ENCODE results near the gene TPSG1. TPM values are rescaled to one million over a fixed set of nuclear protein-coding genes. Genes with fewer than 3 reads are reported as not detected.

Gene TPSG1
- total and polyA plus RNA-seq, 12 donors: 0.06 to 0.37 TPM; not detected in 10

DNA sequence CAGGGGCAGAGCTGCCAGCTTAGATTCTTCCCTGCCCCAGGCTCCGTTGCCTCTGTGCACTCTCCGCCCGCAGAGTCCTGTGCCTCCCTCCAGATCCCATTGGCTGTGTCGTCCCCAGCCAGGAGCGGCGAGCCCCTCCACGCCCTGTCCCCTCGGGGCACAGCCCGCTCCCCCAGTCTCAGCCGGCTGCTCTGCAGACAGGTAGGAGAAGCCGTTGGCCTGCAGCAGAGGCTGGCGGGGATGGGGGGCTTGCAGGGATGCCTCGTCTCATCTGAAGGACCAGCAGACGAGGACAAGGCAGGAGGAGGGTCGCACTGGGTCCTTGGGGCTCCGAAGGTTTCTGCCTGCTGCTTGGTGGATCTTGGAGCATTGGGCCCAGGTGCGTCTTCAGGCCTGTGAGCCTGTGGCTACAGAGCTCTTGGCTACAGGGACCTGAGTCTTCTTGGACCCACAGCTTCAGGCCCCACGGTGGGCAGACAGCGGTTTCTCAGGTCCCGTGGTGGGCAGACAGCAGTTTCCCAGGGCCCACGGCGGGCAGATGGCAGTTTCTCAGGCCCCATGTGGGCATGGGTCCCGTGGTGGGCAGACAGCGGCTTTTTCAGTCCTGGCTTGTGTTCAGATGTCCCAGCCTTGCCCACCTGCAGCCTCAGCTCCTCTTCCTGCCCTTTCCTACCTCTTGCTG is 6.0 kb downstream of the TPSG1 start:
- WGBS, 2 donors: 83 to 86% methylated on average over 24 of the region's 24 CpGs
- no peak overlapping the region for H3K27ac ChIP-seq
- intact Hi-C loops (cut with DNase I): no loop called here
- TF ChIP-seq CTCF (IDR thresholded peaks at IDR 0.05): no peak
- no peaks in the 10 kb centered on the region for H3K27me3 ChIP-seq
- no peak for ATAC-seq
- no peaks in the 10 kb centered on the region for H3K9me3 ChIP-seq
- H3K4me1 ChIP-seq: no peaks in the 10 kb centered on the region
- DNase-seq: no peak
- H3K4me3 ChIP-seq: no peak overlapping the region
- no peaks in the 10 kb centered on the region for H3K36me3 ChIP-seq

GRCh38 chr16:1218061-1218929 is 6.8 kb downstream of the TPSG1 start:
- no peak overlapping the region for H3K27ac ChIP-seq
- no peaks in the 10 kb centered on the region for H3K36me3 ChIP-seq
- ATAC-seq (no peak), DNase-seq (no peak)
- no peak for TF ChIP-seq CTCF (IDR thresholded peaks at IDR 0.05)
- H3K4me1 ChIP-seq: no peaks in the 10 kb centered on the region
- H3K9me3 ChIP-seq: no peaks in the 10 kb centered on the region
- intact Hi-C loops (cut with DNase I): no loop called here
- no peak overlapping the region for H3K4me3 ChIP-seq
- 87 to 89% methylated on average over 49 of the region's 49 CpGs for WGBS, 2 donors
- no peaks in the 10 kb centered on the region for H3K27me3 ChIP-seq

DNA sequence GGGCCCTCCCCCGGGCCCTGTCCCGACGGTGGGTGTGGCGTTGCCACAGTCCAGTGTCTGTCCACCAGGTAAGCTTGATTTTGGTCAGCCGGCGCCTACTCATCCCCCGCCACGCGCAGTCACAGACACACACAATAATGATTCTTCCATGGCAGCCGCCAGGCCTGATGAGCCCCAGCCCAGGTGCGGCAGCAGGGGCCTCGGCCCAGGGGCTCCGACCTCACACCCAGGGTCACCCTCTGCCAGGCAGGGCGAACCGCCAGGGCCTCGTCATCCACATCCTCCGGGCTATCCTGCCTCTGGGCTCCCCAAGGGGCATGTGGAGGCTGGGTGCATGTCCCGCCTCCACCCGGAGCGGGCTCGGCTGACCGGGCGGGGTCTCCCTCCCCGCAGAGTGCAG is 7.5 kb downstream of the TPSG1 start:
- no peaks in the 10 kb centered on the region for H3K36me3 ChIP-seq
- H3K4me1 ChIP-seq: no peaks in the 10 kb centered on the region
- DNase-seq: no peak
- no peaks in the 10 kb centered on the region for H3K27me3 ChIP-seq
- TF ChIP-seq CTCF (IDR thresholded peaks at IDR 0.05): no peak
- no peak overlapping the region for H3K27ac ChIP-seq
- intact Hi-C loops (cut with DNase I): no loop called here
- no peaks in the 10 kb centered on the region for H3K9me3 ChIP-seq
- no peak overlapping the region for H3K4me3 ChIP-seq
- WGBS, 2 donors: 90% methylated on average over 24 of the region's 24 CpGs
- ATAC-seq: no peak

- ATAC-seq (no peak), DNase-seq (no peak)
- no peak overlapping the region for H3K27ac ChIP-seq
- intact Hi-C loops (cut with DNase I): no loop called here
- no peak for TF ChIP-seq CTCF (IDR thresholded peaks at IDR 0.05)
- no peaks in the 10 kb centered on the region for H3K4me1 ChIP-seq
- no peak overlapping the region for H3K4me3 ChIP-seq
- no peaks in the 10 kb centered on the region for H3K9me3 ChIP-seq
- H3K27me3 ChIP-seq: no peaks in the 10 kb centered on the region
- WGBS, 2 donors: 88 to 90% methylated on average over 31 to 32 of the region's 32 CpGs
- H3K36me3 ChIP-seq: no peaks in the 10 kb centered on the region
These were observed 8.2 kb downstream of the TPSG1 start for GRCh38 chr16:1216681-1217400.
